Activated naive CD8-positive, alpha-beta T cell treated with anti-CD3 and anti-CD28 coated beads, Interleukin-2, amount 10 ng/mL, durations not matched to agents 7 days and 5 days (primary cell): ENCODE results near the gene KCNIP1. TPM values are rescaled to one million over a fixed set of nuclear protein-coding genes. Genes with fewer than 3 reads are reported as not detected.

Experiments
- ATAC-seq: fragments of 150-1000 bp; cut with Tn5 transposase; one replicate; pipeline ENCODE4 v1.10.0; 2021; ENCODE audit warnings: low read depth, moderate library complexity
- POLR2A ChIA-PET: fragments of 350-600 bp; sonication (Branson Sonifier 250); formaldehyde crosslinking; loops from one replicate; lab custom pipeline; 2021; ENCODE audit warnings: antibody characterized with exemption; lab: Charles Lee
- DNase-seq: peaks from one replicate; pipeline ENCODE4 v3.0.0; 2021
- H3K27ac Mint-ChIP-seq: one replicate; pipeline ENCODE4 v1.8.0; 2022; ENCODE audit warnings: mild to moderate bottlenecking, mixed read lengths
- H3K27me3 Mint-ChIP-seq: one replicate; pipeline ENCODE4 v1.8.0; 2022; ENCODE audit warnings: mild to moderate bottlenecking, moderate library complexity, mixed read lengths
- H3K36me3 Mint-ChIP-seq: one replicate; pipeline ENCODE4 v1.8.0; 2021; ENCODE audit warnings: mild to moderate bottlenecking, mixed read lengths
- H3K4me1 Mint-ChIP-seq: one replicate; pipeline ENCODE4 v1.8.0; 2021; ENCODE audit warnings: mixed read lengths
- H3K4me3 Mint-ChIP-seq: one replicate; pipeline ENCODE4 v1.8.0; 2022; ENCODE audit warnings: mild to moderate bottlenecking, moderate library complexity, mixed read lengths
- H3K9me3 Mint-ChIP-seq: one replicate; pipeline ENCODE4 v1.8.0; 2021; ENCODE audit warnings: mixed read lengths
- total RNA-seq, 2 experiments: library from RNA; stranded (reverse); gene quantifications; one replicate each; pipeline ENCODE4 v1.2.3, GENCODE V29; 2021

The KCNIP1 gene
- total RNA-seq, 2 experiments from 2014 or later = not detected

DNA sequence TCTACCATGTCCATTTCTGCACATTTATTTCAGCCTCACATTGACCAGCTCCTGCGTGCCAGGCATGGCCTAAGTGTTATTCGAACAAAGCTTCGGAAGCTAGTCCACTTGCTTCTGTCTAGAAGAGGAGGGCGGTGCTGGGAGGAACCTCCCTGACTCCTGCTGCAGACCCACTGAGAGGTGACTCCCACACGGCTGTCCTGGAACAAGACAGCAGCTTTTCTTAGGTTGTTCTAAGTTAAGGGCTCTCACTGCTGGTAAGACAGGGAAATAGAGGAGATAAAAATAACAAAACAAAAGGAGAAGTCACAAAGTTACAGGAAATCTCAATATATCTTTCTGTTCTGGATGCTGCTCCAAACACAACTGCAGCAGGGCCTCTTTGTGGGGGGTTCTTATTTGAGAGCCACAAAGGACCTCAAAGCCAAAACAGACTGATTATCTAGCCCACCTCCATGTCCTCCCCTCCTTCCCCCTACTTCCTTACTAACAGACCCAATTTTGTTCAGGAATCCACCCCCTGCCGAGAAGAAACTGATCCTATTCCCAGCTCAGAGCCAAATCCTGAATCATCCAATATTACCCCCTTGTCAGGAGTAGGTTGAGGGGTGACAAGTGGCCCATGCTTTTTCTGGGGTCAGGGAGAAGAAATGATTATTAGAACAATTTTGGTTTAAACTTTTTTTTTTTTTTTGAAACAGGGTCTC is 28.4 kb upstream of the KCNIP1 start:
- DNase-seq (no peak), ATAC-seq (no peak)
- no peak overlapping the region for H3K27ac Mint-ChIP-seq
- H3K4me1 Mint-ChIP-seq = no peaks in the 10 kb centered on the region
- H3K36me3 Mint-ChIP-seq = no peaks in the 10 kb centered on the region
- POLR2A ChIA-PET = no interaction called here
- no peaks in the 10 kb centered on the region for H3K9me3 Mint-ChIP-seq
- no peak overlapping the region for H3K4me3 Mint-ChIP-seq
- peaks cover 32% of the 10 kb centered on the region for H3K27me3 Mint-ChIP-seq

GRCh38 chr5:170476704-170477103 is 27.1 kb upstream of the KCNIP1 start:
- Mint-ChIP-seq H3K4me1 (no peaks in the 10 kb centered on the region), H3K36me3 (no peaks in the 10 kb centered on the region), H3K27ac (no peak overlapping the region), H3K27me3 (peaks cover 36% of the 10 kb centered on the region), H3K4me3 (no peak overlapping the region), H3K9me3 (no peaks in the 10 kb centered on the region)
- DNase-seq (no peak), ATAC-seq (no peak)
- POLR2A ChIA-PET = no interaction called here

- no peaks in the 10 kb centered on the region for H3K4me1 Mint-ChIP-seq
- peaks cover 34% of the 10 kb centered on the region for H3K27me3 Mint-ChIP-seq
- ATAC-seq (no peak), DNase-seq (no peak)
- H3K4me3 Mint-ChIP-seq = no peak overlapping the region
- H3K36me3 Mint-ChIP-seq = no peaks in the 10 kb centered on the region
- POLR2A ChIA-PET = no interaction called here
- H3K27ac Mint-ChIP-seq = no peak overlapping the region
- no peaks in the 10 kb centered on the region for H3K9me3 Mint-ChIP-seq
These were observed 25.9 kb upstream of the KCNIP1 start for GRCh38 chr5:170477906-170478305.

- H3K4me3 Mint-ChIP-seq = no peak overlapping the region
- POLR2A ChIA-PET = no interaction called here
- H3K4me1 Mint-ChIP-seq = no peaks in the 10 kb centered on the region
- peaks cover 34% of the 10 kb centered on the region for H3K27me3 Mint-ChIP-seq
- no peaks in the 10 kb centered on the region for H3K36me3 Mint-ChIP-seq
- DNase-seq (no peak), ATAC-seq (no peak)
- no peaks in the 10 kb centered on the region for H3K9me3 Mint-ChIP-seq
- no peak overlapping the region for H3K27ac Mint-ChIP-seq
These were observed 25.5 kb upstream of the KCNIP1 start for GRCh38 chr5:170478306-170478705.

DNA sequence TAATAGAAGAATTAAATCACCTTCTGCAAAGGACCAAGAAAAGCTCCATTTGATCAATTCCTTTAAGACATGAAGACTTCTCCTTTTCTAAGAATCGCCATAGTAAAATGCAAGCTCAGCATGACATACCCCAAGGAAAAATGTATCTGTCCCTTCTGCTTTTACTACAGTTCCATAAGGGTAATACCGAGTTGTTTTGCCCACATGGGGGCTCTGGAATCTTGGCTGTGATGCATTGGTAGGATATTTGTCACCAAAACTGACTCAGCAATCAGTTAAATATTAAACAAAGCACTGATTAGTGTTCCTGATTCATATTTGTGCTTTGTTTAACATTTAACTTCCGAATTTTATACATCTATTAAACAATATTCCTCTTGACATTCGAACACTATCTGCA is 24.3 kb upstream of the KCNIP1 start:
- no peaks in the 10 kb centered on the region for H3K4me1 Mint-ChIP-seq
- no peak overlapping the region for H3K27ac Mint-ChIP-seq

DNA sequence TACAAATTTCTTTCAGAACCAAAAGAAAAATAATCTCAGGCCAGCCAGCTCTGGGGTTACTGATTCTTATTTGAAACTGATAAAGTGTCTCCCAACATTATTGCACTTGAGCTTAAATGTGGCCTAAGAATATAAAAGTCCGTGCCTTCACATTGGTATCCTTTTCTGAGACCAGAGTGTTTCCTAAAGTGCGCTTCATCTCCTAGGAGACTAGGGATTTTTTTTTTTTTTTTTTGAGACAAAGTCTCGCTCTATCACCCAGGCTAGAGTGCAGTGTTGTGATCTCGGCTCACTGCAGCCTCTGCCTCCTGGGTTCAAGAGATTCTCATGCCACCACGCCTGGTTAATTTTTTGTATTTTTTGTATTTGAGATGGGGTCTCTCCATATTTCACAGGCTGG is 23.6 kb upstream of the KCNIP1 start:
- H3K4me3 Mint-ChIP-seq = no peak overlapping the region
- ATAC-seq (no peak), DNase-seq (no peak)
- no peaks in the 10 kb centered on the region for H3K9me3 Mint-ChIP-seq
- H3K27ac Mint-ChIP-seq = no peak overlapping the region
- peaks cover 32% of the 10 kb centered on the region for H3K27me3 Mint-ChIP-seq
- POLR2A ChIA-PET = no interaction called here
- no peaks in the 10 kb centered on the region for H3K36me3 Mint-ChIP-seq
- H3K4me1 Mint-ChIP-seq = no peaks in the 10 kb centered on the region

More for the DNA sequence above, 24.3 kb upstream of the KCNIP1 start:
- POLR2A ChIA-PET = no interaction called here
- H3K36me3 Mint-ChIP-seq = no peaks in the 10 kb centered on the region
- H3K9me3 Mint-ChIP-seq = no peaks in the 10 kb centered on the region
- ATAC-seq = no peak
- peaks cover 34% of the 10 kb centered on the region for H3K27me3 Mint-ChIP-seq
- H3K4me3 Mint-ChIP-seq = no peak overlapping the region
- DNase-seq = no peak

GRCh38 chr5:170481849-170482248 is 22.0 kb upstream of the KCNIP1 start:
- Mint-ChIP-seq H3K36me3 (no peaks in the 10 kb centered on the region), H3K9me3 (no peaks in the 10 kb centered on the region), H3K27me3 (peaks cover 24% of the 10 kb centered on the region), H3K4me1 (no peaks in the 10 kb centered on the region), H3K4me3 (no peak overlapping the region), H3K27ac (no peak overlapping the region)
- ATAC-seq (no peak), DNase-seq (no peak)
- POLR2A ChIA-PET = no interaction called here

DNA sequence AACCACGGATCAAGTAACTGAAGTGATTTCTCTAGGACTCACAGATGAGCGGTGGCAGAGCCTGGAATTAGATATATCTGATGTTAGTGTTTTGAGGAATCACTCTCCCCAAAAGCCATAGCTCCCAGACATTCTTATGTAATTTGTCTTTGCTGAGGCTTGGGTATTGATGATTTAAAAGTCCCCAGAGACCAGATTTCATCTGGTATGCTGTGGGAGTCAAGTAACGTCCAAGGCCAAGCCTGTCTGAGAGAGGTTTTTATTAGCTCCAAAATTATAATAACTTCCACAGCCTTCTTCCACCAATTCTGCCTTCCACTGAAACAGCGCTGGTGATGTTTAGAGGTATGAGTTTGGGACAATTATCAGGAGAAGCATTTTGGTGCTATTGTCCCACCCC is 21.3 kb upstream of the KCNIP1 start:
- DNase-seq (no peak), ATAC-seq (no peak)
- peaks cover 24% of the 10 kb centered on the region for H3K27me3 Mint-ChIP-seq
- H3K4me3 Mint-ChIP-seq = no peak overlapping the region
- no peaks in the 10 kb centered on the region for H3K4me1 Mint-ChIP-seq
- POLR2A ChIA-PET = no interaction called here
- no peak overlapping the region for H3K27ac Mint-ChIP-seq
- no peaks in the 10 kb centered on the region for H3K36me3 Mint-ChIP-seq
- no peaks in the 10 kb centered on the region for H3K9me3 Mint-ChIP-seq

DNA sequence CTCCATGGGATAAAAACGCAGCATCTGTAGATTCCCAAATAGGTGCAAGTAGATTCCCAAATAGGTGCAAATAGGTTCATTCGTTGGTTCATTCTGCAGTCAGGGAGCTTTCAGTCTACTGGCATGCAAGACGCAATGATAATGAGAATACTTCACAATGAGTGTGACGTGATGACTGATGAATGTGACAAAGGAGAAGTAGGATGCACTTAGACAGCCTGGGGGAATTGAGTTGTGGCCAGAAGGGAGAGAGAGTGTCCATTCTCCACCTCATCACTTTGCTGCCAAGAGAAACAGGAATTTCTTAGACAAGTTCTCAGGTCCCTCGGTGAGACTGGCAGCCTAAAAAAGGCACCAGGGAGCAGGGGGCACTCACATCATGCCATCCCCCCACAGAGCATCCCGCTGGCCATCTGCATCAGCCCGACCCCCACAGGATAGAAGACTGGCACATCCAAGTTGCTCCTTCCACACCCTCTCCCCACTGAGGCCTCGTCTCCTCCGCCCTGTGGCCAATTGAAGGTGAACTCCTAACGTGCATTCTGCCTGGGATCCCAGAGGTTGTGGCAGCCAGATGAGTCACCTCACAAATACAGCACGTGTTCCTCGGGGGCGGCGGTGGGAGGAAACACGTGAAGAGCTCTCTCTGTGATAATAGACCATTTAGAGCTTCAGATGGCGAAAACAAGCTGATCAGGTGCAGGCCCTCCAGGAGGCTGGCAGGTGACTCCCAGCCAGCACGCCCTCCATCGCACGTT is 19.9 kb upstream of the KCNIP1 start:
- no peaks in the 10 kb centered on the region for H3K4me1 Mint-ChIP-seq
- H3K9me3 Mint-ChIP-seq = no peaks in the 10 kb centered on the region
- POLR2A ChIA-PET = no interaction called here
- DNase-seq (no peak), ATAC-seq (no peak)
- H3K27ac Mint-ChIP-seq = no peak overlapping the region
- H3K27me3 Mint-ChIP-seq = peaks cover 19% of the 10 kb centered on the region
- H3K36me3 Mint-ChIP-seq = no peaks in the 10 kb centered on the region
- no peak overlapping the region for H3K4me3 Mint-ChIP-seq

- no peaks in the 10 kb centered on the region for H3K36me3 Mint-ChIP-seq
- peaks cover 14% of the 10 kb centered on the region for H3K27me3 Mint-ChIP-seq
- H3K4me3 Mint-ChIP-seq = no peak overlapping the region
- no peak for DNase-seq
- no peak for ATAC-seq
- POLR2A ChIA-PET = no interaction called here
- H3K9me3 Mint-ChIP-seq = no peaks in the 10 kb centered on the region
- H3K4me1 Mint-ChIP-seq = no peaks in the 10 kb centered on the region
- H3K27ac Mint-ChIP-seq = no peak overlapping the region
These were observed 19.4 kb upstream of the KCNIP1 start for GRCh38 chr5:170484459-170484831.

DNA sequence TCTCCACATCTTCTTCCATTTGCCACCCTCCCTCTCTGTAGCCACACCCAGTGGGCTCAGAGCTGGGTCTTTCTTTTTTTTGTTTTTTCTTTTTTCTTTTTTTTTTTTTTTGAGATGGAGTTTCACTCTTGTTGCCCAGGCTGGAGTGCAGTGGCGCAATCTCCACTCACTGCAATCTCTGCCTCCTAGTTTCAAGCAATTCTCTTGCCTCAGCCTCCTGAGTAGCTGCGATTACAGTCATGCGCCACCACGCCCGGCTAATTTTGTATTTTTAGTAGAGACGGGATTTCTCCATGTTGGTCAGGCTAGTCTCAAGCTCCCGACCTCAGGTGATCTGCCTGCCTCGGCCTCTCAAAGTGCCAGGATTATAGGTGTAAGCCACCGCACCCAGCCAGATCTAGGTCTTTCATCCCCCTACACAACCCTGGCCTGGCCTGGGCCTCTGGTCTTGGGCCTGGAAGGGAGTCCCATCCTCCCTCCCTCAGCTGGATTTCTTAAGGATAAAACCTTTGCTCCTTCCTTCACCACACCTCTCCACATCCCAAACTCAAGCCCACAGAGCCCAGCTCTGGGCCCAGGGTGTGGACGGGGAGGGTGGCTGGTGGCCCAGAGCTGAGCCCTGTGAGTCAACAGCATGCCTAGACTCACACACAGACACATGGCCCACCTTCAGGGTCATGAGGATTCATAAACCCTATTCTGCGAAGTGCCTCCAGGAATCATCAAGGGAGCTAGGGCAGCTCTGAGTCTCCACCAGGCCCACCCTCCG is 18.8 kb upstream of the KCNIP1 start:
- H3K27me3 Mint-ChIP-seq = peaks cover 10% of the 10 kb centered on the region
- no peak overlapping the region for H3K4me3 Mint-ChIP-seq
- DNase-seq (no peak), ATAC-seq (no peak)
- H3K27ac Mint-ChIP-seq = no peak overlapping the region
- no peaks in the 10 kb centered on the region for H3K9me3 Mint-ChIP-seq
- POLR2A ChIA-PET = no interaction called here
- H3K4me1 Mint-ChIP-seq = no peaks in the 10 kb centered on the region
- H3K36me3 Mint-ChIP-seq = no peaks in the 10 kb centered on the region

DNA sequence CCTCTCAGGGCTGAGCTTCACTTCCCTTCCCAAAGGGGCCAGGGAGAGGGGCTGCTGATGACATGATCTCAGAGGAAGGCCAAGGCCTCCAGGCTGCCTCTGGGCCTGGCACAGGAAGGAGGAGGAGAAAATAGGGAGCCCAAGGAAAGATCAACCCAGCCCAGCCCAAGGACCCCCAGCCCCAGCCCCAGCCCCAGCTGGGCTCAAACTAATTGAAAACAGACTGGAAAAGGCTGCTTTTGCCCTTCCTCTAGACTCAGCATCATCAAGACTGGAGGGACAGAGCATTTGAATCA is 18.3 kb upstream of the KCNIP1 start:
- Mint-ChIP-seq H3K27ac (no peak overlapping the region), H3K4me1 (no peaks in the 10 kb centered on the region), H3K36me3 (no peaks in the 10 kb centered on the region), H3K9me3 (no peaks in the 10 kb centered on the region), H3K27me3 (peaks cover 7% of the 10 kb centered on the region), H3K4me3 (no peak overlapping the region)
- ATAC-seq (no peak), DNase-seq (no peak)
- POLR2A ChIA-PET = no interaction called here

DNA sequence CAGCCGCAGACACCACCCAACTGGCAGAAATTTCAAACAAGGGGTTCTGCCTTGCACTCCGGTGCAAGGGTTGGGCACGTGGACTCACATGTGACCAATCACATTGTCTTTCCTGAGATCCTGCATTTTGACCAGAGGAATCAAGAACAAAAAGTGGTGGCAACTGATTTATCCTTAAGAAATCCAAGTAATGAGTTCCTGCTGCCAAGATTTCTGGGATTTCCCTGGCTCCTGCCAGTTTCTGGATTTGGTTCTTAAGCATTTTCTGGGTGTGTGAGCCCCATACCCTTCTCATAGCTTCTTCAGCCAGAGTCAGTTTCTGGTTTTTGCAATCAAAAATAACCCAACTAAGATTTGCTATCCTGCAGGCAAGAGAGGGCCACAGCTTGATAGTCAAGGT is 17.4 kb upstream of the KCNIP1 start:
- Mint-ChIP-seq H3K36me3 (no peaks in the 10 kb centered on the region), H3K4me3 (no peak overlapping the region), H3K27ac (no peak overlapping the region), H3K9me3 (no peaks in the 10 kb centered on the region), H3K27me3 (no peaks in the 10 kb centered on the region), H3K4me1 (no peaks in the 10 kb centered on the region)
- POLR2A ChIA-PET = no interaction called here
- no peak for ATAC-seq
- DNase-seq = no peak

- DNase-seq = no peak
- Mint-ChIP-seq H3K4me3 (no peak overlapping the region), H3K4me1 (no peaks in the 10 kb centered on the region), H3K27ac (no peak overlapping the region), H3K9me3 (no peaks in the 10 kb centered on the region), H3K27me3 (peaks cover 7% of the 10 kb centered on the region), H3K36me3 (no peaks in the 10 kb centered on the region)
- POLR2A ChIA-PET = no interaction called here
- ATAC-seq = no peak
These were observed 15.2 kb upstream of the KCNIP1 start for GRCh38 chr5:170488570-170488969.
